ENCODE measurements around the gene ARHGAP22. TPM values are rescaled to one million over a fixed set of nuclear protein-coding genes. Genes with fewer than 3 reads are reported as not detected.

ARHGAP22 gene
- total RNA-seq, 1 donor from 2014 or later, result 1.9 TPM

GRCh38 chr10:48598936-48599829 is 5.7 kb downstream of the ARHGAP22 start:
- TF ChIP-seq, protein P1, sequence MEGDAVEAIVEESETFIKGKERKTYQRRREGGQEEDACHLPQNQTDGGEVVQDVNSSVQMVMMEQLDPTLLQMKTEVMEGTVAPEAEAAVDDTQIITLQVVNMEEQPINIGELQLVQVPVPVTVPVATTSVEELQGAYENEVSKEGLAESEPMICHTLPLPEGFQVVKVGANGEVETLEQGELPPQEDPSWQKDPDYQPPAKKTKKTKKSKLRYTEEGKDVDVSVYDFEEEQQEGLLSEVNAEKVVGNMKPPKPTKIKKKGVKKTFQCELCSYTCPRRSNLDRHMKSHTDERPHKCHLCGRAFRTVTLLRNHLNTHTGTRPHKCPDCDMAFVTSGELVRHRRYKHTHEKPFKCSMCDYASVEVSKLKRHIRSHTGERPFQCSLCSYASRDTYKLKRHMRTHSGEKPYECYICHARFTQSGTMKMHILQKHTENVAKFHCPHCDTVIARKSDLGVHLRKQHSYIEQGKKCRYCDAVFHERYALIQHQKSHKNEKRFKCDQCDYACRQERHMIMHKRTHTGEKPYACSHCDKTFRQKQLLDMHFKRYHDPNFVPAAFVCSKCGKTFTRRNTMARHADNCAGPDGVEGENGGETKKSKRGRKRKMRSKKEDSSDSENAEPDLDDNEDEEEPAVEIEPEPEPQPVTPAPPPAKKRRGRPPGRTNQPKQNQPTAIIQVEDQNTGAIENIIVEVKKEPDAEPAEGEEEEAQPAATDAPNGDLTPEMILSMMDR (IDR thresholded peaks at IDR 0.05; ENCODE audit: unreplicated experiment), result no peak
- H3K36me3 Mint-ChIP-seq (ENCODE audit: low read depth, unreplicated experiment), result no peaks in the 10 kb centered on the region
- H3K27me3 Mint-ChIP-seq (ENCODE audit: unreplicated experiment), result peaks cover 5% of the 10 kb centered on the region
- DNase-seq (ENCODE audit: low spot score), result no peak
- H3K27ac Mint-ChIP-seq (ENCODE audit: unreplicated experiment), result no peak overlapping the region
- H3K4me1 Mint-ChIP-seq (ENCODE audit: unreplicated experiment), result peaks cover 3% of the 10 kb centered on the region
- no peaks in the 10 kb centered on the region for H3K9me3 Mint-ChIP-seq (ENCODE audit: unreplicated experiment)
- no peak overlapping the region for H3K4me3 Mint-ChIP-seq (ENCODE audit: unreplicated experiment)

DNA sequence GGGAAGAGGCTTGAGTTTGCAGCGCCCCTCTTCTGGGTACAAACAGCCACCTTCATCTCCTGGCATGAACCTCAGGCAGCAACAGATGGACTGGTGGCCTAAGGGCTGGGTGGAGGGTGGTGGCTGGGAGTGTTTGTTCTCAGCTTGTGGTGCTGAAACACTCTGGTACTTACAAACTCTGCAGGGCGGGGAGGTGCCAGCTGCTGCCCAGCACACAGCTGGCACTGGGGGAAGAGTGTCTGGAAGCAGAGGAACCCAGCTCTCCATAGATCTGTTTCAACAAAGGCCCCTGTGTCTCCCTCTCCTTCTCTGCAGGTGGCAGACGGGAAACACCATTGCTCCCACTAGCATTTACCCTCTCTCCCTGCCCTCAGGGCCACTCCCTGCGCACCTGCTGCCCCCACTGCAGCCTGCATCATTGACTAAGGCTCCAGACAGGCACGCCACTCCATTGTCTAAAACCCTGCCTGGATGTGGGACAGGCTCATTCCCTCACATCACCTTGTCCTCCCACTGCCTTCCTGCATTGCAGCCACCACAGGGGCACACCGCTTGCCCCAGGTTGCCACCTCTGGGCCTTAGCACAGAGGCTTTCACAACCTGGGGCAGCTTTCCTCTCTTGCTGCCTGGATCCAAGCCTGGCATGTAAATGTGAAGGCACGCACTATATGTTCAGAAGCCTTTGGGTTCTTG is 6.5 kb downstream of the ARHGAP22 start:
- Mint-ChIP-seq H3K27me3 (ENCODE audit: unreplicated experiment) (no peaks in the 10 kb centered on the region), H3K36me3 (ENCODE audit: low read depth, unreplicated experiment) (no peaks in the 10 kb centered on the region), H3K4me3 (ENCODE audit: unreplicated experiment) (no peak overlapping the region), H3K27ac (ENCODE audit: unreplicated experiment) (no peak overlapping the region), H3K4me1 (ENCODE audit: unreplicated experiment) (peaks cover 3% of the 10 kb centered on the region), H3K9me3 (ENCODE audit: unreplicated experiment) (no peaks in the 10 kb centered on the region)
- no peak for DNase-seq (ENCODE audit: low spot score)
- TF ChIP-seq, protein P1 (IDR thresholded peaks at IDR 0.05; ENCODE audit: unreplicated experiment), result no peak

DNA sequence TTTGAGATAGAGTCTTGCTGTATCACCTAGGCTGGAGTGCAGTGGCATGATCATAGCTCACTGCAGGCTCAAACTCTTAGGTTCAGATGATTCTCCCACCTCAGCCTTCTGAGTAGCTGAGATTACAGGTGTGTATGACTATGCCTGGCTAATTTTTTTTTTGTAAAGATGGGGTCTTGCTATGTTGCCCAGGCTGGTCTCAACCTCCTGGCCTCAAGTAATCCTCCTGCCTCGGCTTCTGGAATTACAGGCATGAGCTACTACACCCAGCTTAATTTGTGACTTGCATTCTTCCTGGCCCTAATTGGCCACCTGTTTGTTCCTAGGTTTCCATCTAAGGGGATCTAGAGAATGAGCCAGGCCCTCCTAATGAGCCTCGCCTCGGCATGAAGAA is 9.3 kb downstream of the ARHGAP22 start:
- H3K27ac Mint-ChIP-seq (ENCODE audit: unreplicated experiment), result no peak overlapping the region
- no peaks in the 10 kb centered on the region for H3K9me3 Mint-ChIP-seq (ENCODE audit: unreplicated experiment)
- peaks cover 3% of the 10 kb centered on the region for H3K4me1 Mint-ChIP-seq (ENCODE audit: unreplicated experiment)
- no peaks in the 10 kb centered on the region for H3K27me3 Mint-ChIP-seq (ENCODE audit: unreplicated experiment)
- H3K36me3 Mint-ChIP-seq (ENCODE audit: low read depth, unreplicated experiment), result no peaks in the 10 kb centered on the region
- TF ChIP-seq, protein P1 (IDR thresholded peaks at IDR 0.05; ENCODE audit: unreplicated experiment), result no peak
- DNase-seq (ENCODE audit: low spot score), result no peak
- H3K4me3 Mint-ChIP-seq (ENCODE audit: unreplicated experiment), result no peak overlapping the region

- H3K4me3 Mint-ChIP-seq (ENCODE audit: unreplicated experiment), result no peak overlapping the region
- no peak overlapping the region for H3K27ac Mint-ChIP-seq (ENCODE audit: unreplicated experiment)
- TF ChIP-seq, protein P1 (IDR thresholded peaks at IDR 0.05; ENCODE audit: unreplicated experiment), result no peak
- no peak for DNase-seq (ENCODE audit: low spot score)
- no peaks in the 10 kb centered on the region for H3K36me3 Mint-ChIP-seq (ENCODE audit: low read depth, unreplicated experiment)
- no peaks in the 10 kb centered on the region for H3K9me3 Mint-ChIP-seq (ENCODE audit: unreplicated experiment)
- H3K27me3 Mint-ChIP-seq (ENCODE audit: unreplicated experiment), result peaks cover 1% of the 10 kb centered on the region
- peaks cover 3% of the 10 kb centered on the region for H3K4me1 Mint-ChIP-seq (ENCODE audit: unreplicated experiment)
These were observed 9.9 kb downstream of the ARHGAP22 start for GRCh38 chr10:48594803-48595538.
